ENCODE measurements around the gene ARHGAP19. TPM values are rescaled to one million over a fixed set of nuclear protein-coding genes. Genes with fewer than 3 reads are reported as not detected.
A peak's percentile ranks its signal among the peaks of the same experiment; 100 is the strongest.

ARHGAP19 gene
- total RNA-seq, 1 experiment from 2014 or later = 33.2 TPM

GRCh38 chr10:97186911-97187310, 105.5 kb downstream of the ARHGAP19 start:
- Histone ChIP-seq H3K9me3 (ENCODE audit: control insufficient read depth, low read depth, low read length) (no peaks in the 10 kb centered on the region), H2BK12ac (ENCODE audit: insufficient read length, low read depth, low read length) (no peak overlapping the region), H2BK120ac (ENCODE audit: low read depth, low read length, poor library complexity, severe bottlenecking) (no peak overlapping the region), H3K4ac (ENCODE audit: low read depth, low read length) (no peak overlapping the region), H4K20me1 (ENCODE audit: control insufficient read depth, insufficient read depth, insufficient read length) (no peaks in the 10 kb centered on the region), H3K27me3 (ENCODE audit: insufficient read depth, low read length) (peaks cover 35% of the 10 kb centered on the region), H3K23ac (ENCODE audit: insufficient read length, low read depth, low read length) (no peak overlapping the region), H3K27ac (ENCODE audit: insufficient read length, low read depth, low read length) (no peak overlapping the region), H3K14ac (ENCODE audit: insufficient read depth, low read length) (no peak overlapping the region), H4K91ac (ENCODE audit: insufficient read length, low read depth, low read length) (no peak overlapping the region), H3K79me1 (ENCODE audit: insufficient read depth, low read depth, low read length, poor library complexity, severe bottlenecking) (no peaks in the 10 kb centered on the region), H2AK5ac (ENCODE audit: insufficient read length, low read length) (no peak overlapping the region), H3K23me2 (ENCODE audit: insufficient read length, low read depth, low read length, poor library complexity, severe bottlenecking) (peaks cover 10% of the 10 kb centered on the region), H3K18ac (ENCODE audit: insufficient read length, low read depth, low read length) (no peak overlapping the region), H3K56ac (ENCODE audit: insufficient read length, low read depth, low read length) (no peak overlapping the region), H4K8ac (replicated peaks; ENCODE audit: insufficient read length, low read depth, low read length) (no peak overlapping the region), H2BK5ac (ENCODE audit: insufficient read length, low read length) (no peak overlapping the region), H2BK15ac (ENCODE audit: low read depth, low read length) (no peak overlapping the region), H3K4me2 (ENCODE audit: insufficient read depth, insufficient read length, low read length) (no peak overlapping the region), H2AFZ (ENCODE audit: low read length) (no peak overlapping the region), H3T11ph (ENCODE audit: low read length) (no peak overlapping the region), H3K4me1 (ENCODE audit: insufficient read depth, low read length) (no peaks in the 10 kb centered on the region; the same call in 1 of the 2 replicates), H3K9ac (ENCODE audit: extremely low read depth, insufficient read length, low read length) (no peak overlapping the region), H4K5ac (ENCODE audit: insufficient read length, low read depth, low read length) (no peak overlapping the region), H2BK20ac (ENCODE audit: low read depth, low read length, poor library complexity, severe bottlenecking) (no peak overlapping the region), H3K79me2 (ENCODE audit: insufficient read depth, low read length) (no peaks in the 10 kb centered on the region)
- Mint-ChIP-seq H3K27me3 (ENCODE audit: low read depth) (peaks cover 81% of the 10 kb centered on the region), H3K9me3 (no peaks in the 10 kb centered on the region), H3K27ac (no peak overlapping the region), H3K4me1 (peaks cover 7 to 21% of the 10 kb centered on the region in 2 experiments), H3K36me3 (ENCODE audit: insufficient read depth in 1 of 3, low read depth in 3 of 3) (no peaks in the 10 kb centered on the region; a peak in 2 of 7 replicates), H3K4me3 (peak overlapping the region in 1 of 2 experiments; percentile 90; a peak in 2 of 5 replicates)
- TF ChIP-seq, protein P1, sequence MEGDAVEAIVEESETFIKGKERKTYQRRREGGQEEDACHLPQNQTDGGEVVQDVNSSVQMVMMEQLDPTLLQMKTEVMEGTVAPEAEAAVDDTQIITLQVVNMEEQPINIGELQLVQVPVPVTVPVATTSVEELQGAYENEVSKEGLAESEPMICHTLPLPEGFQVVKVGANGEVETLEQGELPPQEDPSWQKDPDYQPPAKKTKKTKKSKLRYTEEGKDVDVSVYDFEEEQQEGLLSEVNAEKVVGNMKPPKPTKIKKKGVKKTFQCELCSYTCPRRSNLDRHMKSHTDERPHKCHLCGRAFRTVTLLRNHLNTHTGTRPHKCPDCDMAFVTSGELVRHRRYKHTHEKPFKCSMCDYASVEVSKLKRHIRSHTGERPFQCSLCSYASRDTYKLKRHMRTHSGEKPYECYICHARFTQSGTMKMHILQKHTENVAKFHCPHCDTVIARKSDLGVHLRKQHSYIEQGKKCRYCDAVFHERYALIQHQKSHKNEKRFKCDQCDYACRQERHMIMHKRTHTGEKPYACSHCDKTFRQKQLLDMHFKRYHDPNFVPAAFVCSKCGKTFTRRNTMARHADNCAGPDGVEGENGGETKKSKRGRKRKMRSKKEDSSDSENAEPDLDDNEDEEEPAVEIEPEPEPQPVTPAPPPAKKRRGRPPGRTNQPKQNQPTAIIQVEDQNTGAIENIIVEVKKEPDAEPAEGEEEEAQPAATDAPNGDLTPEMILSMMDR (conservative IDR thresholded peaks at IDR 0.05) = no peak
- no CpG with 5 or more reads among the region's 18 CpGs for WGBS (ENCODE audit: extremely low coverage, insufficient read length, low lambda C conversion rate)
- DNase-seq = no peak
